CD4-positive, alpha-beta T cell treated with Interleukin-10 for 1 hour (primary cell): ENCODE results near the gene BEST1.
"Not testable (repeated sequence)": the region's sequence is repeated elsewhere in the genome, so short reads cannot be mapped to it uniquely, and the experiment has no call there.

Source experiments
- DNase-seq: peaks from one replicate; pipeline ENCODE4 v3.0.0-alpha.2; 2020

Gene BEST1

DNA sequence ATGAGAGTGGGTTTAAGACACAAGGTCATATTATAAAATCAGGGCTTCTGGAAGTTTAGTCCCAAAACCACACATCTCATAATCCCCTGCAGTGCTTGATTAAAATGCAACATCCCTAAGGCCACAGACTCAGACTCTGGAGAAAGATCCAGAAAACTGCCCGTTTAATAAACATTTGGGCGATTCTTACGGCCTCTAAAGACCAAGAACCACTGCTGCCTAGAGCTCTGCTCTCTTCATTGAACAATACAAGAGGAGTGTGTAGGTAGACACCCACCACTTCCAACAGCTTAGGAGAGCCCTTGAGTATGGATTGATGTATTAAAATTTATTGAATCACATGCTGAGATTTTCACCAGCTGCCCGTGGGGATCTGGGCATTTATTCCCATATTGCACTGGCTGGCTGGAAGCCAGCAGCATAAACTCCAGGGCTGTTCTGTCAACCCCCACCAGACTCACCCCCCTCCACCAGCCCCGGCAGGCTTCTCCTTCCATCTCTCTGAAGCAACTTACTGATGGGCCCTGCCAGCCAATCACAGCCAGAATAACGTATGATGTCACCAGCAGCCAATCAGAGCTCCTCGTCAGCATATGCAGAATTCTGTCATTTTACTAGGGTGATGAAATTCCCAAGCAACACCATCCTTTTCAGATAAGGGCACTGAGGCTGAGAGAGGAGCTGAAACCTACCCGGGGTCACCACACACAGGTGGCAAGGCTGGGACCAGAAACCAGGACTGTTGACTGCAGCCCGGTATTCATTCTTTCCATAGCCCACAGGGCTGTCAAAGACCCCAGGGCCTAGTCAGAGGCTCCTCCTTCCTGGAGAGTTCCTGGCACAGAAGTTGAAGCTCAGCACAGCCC, 749 bp upstream of the BEST1 start:
- peak; percentile 27 for DNase-seq

- no peak for DNase-seq
Measured at GRCh38 chr11:61951484-61952135, 1.5 kb downstream of the BEST1 start.

- DNase-seq, result no peak
Measured at GRCh38 chr11:61952882-61953281, 2.7 kb downstream of the BEST1 start.

DNA sequence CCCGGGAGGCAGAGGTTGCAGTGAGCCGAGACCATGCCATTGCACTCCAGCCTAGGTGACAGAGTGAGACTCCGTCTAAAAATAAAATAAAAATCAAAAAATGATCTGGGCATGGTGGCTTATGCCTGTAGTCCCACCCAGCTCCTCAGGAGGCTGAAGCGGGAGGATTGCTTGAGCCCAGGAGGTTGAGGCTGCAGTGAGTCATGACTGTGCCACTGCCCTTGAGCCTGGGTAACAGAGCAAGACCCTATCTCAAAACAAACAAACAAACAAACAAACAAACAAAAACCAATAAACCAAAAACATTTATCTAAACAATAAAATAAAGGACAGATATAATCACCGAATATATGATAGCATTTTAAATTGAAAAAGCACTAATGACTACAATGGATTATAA, 3.5 kb downstream of the BEST1 start:
- not testable (repeated sequence) for DNase-seq

- DNase-seq, result no peak
Measured at GRCh38 chr11:61954106-61954850, 4.1 kb downstream of the BEST1 start.

DNA sequence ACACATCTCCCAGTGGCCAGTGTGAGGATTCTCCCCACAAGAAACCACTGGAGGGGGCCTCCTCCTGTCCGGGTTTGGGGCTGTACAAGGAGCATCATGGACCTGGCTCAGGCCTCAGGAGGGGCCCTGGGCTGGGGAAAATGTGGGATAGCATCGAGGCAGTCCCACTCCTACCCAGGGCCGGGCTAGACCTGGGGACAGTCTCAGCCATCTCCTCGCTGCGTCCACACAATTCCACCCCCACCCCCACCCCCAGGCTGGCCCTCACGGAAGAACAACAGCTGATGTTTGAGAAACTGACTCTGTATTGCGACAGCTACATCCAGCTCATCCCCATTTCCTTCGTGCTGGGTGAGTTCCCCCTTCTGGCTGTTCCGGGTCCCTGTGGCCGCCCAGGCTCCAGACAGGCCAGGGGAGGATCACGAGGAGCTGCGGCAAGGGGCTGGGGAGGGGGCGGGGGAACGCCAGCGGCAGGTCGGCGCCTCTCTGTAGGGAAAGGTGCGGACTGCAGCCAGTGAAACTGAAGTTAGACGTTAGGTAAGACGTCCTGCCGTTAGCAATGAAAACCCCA, 4.8 kb downstream of the BEST1 start:
- DNase-seq, result peak; percentile 21

- DNase-seq, result peak; percentile 18
Measured at GRCh38 chr11:61955422-61956135, 5.4 kb downstream of the BEST1 start.

DNA sequence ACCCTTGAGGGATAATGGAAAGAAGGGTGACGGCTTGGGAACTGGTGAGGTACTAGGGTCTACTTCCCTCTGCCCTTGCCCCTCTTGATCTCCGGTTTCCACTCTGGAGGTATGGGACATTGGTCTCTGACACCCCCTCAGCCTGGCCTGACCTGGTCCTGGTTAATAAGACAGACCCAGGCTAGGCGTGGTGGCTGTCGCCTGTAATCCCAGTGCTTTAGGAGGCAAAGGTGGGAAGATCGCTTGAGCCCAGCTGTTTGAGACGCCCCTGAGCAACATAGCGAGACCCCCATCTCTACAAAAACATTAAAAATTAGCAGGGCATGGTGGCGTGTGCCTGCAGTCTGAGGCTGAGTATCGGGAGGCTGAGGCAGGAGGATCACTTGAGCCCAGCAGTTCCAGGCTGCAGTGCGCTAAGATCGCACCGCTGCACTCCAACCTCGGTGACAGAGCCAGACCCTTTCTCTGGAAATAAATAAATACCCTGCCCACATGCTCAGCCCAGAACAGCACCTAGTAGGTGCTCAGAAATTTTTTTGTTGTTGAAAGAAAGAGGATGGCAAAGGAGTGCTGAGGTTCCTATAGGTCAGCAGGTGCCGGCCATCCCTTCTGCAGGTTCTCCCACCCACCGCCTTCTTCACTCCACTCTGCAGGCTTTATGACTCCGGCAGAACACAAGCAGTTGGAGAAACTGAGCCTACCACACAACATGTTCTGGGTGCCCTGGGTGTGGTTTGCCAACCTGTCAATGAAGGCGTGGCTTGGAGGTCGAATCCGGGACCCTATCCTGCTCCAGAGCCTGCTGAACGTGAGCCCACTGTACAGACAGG, 6.3 kb downstream of the BEST1 start:
- DNase-seq, result no peak

GRCh38 chr11:61957021-61957770, 7.0 kb downstream of the BEST1 start:
- DNase-seq, result no peak

DNA sequence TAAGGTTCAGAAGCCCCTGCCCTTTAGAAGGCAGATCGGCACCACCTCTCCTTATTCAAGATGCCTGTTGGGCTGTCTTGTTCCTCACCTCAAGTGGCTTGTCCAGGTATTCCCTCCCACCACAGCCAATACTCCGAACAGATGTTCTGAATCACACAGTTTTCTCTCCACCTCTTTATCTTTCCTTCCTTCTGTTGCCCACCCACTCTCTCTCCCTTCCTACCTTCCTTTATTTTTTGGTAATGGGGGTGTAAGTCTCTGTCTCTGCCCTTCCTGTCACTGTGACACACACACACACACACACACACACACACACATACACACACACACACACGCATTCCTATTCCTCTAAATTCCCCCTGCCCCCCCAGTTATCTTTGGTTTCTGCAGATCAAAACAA, 8.4 kb downstream of the BEST1 start:
- DNase-seq, result no peak

GRCh38 chr11:61959114-61959513, 9.0 kb downstream of the BEST1 start:
- no peak for DNase-seq

- no peak for DNase-seq
Measured at GRCh38 chr11:61959678-61960077, 9.5 kb downstream of the BEST1 start.

DNA sequence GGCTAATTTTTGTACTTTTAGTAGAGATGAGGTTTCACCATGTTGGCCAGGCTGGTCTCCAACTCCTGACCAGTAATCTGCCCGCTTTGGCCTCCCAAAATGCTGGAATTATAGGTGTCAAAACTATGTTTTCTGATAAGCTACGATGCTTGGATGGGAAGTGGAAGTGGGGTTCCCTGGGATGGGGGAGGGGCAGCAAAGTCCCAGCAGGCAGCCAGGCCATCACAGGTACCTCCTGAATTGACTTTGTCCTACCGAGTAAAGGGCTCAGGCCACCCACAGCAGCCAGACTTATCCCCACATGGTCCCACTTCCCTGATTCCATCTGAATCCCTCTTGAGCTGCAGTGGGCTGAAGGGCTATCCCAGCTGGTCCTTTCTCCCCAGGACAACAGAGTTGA, 10.4 kb downstream of the BEST1 start:
- DNase-seq, result no peak

DNA sequence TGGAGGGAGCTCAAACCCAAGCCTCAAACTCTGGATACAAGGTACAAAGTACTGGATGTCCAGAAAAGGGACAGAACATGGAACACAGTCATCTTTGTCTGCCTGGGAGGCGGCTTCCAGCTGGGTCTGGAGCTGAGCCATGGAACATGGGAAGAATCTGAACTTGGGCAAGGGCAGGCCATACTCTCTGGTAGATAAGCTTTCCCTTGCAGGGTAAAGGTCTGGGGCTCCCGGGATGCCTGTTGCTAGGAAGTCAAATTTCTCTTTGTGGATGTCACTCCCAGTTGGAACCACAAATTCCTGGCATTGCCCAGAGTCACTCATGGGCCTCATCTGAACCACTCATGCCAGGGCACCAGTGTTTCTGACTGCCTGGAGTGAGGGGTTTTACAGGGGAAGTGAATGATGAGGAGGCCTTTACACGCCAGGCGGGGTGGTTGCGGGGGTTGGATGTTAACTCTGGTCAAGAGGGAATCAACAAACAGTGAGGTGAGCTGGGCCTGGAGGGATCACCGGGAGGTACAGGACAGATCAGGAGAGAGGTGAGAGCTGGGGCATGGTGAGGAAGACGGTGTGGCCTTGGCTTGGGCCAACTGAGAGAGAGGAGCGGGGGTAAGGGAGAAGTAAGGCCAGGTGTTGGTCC, 11.5 kb downstream of the BEST1 start:
- no peak for DNase-seq

GRCh38 chr11:61962213-61963015, 12.3 kb downstream of the BEST1 start:
- DNase-seq, result peak; percentile 14

DNA sequence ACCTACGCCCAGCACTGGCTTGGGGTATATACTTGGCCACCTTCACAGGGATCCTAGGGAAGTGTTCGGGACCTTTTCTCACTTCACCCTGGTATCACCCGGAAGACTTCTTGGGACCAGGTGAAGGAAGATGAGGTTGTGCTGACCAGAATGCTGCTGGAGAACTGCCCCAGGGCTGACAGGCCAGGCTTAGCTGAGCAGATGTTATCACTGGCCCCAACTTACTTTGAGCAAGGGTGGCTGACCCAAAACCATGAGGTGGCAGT, 12.8 kb downstream of the BEST1 start:
- no peak for DNase-seq

- peak; percentile 54 for DNase-seq
Measured at GRCh38 chr11:61963282-61964057, 13.3 kb downstream of the BEST1 start.

DNA sequence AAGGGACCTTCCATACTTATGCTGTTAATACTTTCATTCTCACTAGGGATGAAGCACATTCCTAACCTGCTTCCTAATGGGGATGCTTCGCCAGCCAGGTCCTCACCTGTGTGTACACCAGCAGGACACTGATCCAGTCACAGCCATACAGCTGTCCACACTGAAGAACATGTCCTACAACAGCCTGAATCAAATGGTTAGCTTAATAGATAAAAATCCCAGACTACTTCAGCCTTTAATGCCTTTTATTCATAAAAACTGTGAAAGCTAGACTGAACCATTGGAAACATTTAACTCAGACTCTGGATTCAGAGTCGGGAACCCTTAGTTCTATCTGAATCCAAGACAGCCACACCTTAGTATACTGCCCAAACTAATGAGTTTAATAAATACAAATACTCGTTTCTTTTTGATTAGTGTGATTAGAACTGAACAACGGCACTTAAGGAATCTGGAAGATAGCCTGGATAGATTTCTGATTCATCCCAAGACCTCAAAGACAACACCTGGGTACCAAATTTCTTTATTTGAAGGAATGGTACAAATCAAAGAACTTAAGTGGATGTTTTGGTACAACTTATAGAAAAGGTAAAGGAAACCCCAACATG, 14.0 kb downstream of the BEST1 start:
- peak; percentile 48 for DNase-seq
